ENCODE results near the gene OR7G3. TPM values are rescaled to one million over a fixed set of nuclear protein-coding genes. Genes with fewer than 3 reads are reported as not detected.

The OR7G3 gene
- total RNA-seq, 1 experiment from 2014 or later, result not detected

DNA sequence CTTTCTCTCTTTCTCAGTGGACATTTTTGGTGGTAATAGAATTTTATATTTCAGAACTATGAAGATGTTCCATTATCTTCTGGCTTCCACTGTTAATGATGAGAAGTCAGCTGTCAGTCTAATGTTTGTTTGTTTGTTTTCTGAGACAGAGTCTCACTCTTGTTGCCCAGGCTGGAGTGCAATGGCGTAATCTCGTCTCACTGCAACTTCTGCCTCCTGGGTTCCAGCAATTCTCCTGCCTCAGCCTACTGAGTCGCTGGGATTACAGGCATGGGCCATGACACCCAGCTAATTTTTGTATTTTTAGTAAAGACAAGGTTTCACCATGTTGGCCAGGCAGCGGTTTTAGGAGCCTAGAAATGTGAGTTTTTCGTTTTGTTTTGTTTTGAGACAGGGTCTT lies 18.2 kb upstream of the OR7G3 start:
- H3K27ac ChIP-seq (ENCODE audit: insufficient read length, low read depth, low read length), result no peak overlapping the region
- no CpG with 5 or more reads among the region's 5 CpGs for WGBS (ENCODE audit: extremely low coverage, insufficient read length, low lambda C conversion rate)
- H2BK12ac ChIP-seq (ENCODE audit: insufficient read length, low read depth, low read length), result no peak overlapping the region
- no peak overlapping the region for H4K5ac ChIP-seq (ENCODE audit: insufficient read length, low read depth, low read length)
- no peak overlapping the region for H3K23ac ChIP-seq (ENCODE audit: insufficient read length, low read depth, low read length)
- H3K9ac ChIP-seq (ENCODE audit: extremely low read depth, insufficient read length, low read length), result no peak overlapping the region
- no peak for TF ChIP-seq CTCF (conservative IDR thresholded peaks at IDR 0.05)
- no peak overlapping the region for H3K14ac ChIP-seq (ENCODE audit: insufficient read depth, low read length)
- no peak overlapping the region for H3K4me3 Mint-ChIP-seq
- H4K8ac ChIP-seq (replicated peaks; ENCODE audit: insufficient read length, low read depth, low read length), result no peak overlapping the region
- no peak overlapping the region for H2BK120ac ChIP-seq (ENCODE audit: low read depth, low read length, poor library complexity, severe bottlenecking)
- H3K9me3 ChIP-seq (ENCODE audit: control insufficient read depth, low read depth, low read length), result peaks cover 11% of the 10 kb centered on the region
- H3K23me2 ChIP-seq (ENCODE audit: insufficient read length, low read depth, low read length, poor library complexity, severe bottlenecking), result peaks cover 1% of the 10 kb centered on the region
- no peak overlapping the region for H2BK15ac ChIP-seq (ENCODE audit: low read depth, low read length)
- H3K9me3 Mint-ChIP-seq, result peaks cover 58 to 82% of the 10 kb centered on the region in 2 experiments
- no peaks in the 10 kb centered on the region for H3K27me3 ChIP-seq (ENCODE audit: insufficient read depth, low read length)
- peaks cover 76% of the 10 kb centered on the region for H3K79me2 ChIP-seq (ENCODE audit: insufficient read depth, low read length)
- no peak overlapping the region for H2AK5ac ChIP-seq (ENCODE audit: insufficient read length, low read length)
- no peak overlapping the region for H3K27ac Mint-ChIP-seq
- no peak overlapping the region for H3K4ac ChIP-seq (ENCODE audit: low read depth, low read length)
- H2AFZ ChIP-seq (ENCODE audit: low read length), result no peak overlapping the region
- H2BK20ac ChIP-seq (ENCODE audit: low read depth, low read length, poor library complexity, severe bottlenecking), result no peak overlapping the region
- no peak overlapping the region for H3K4me2 ChIP-seq (ENCODE audit: insufficient read depth, insufficient read length, low read length)
- no peaks in the 10 kb centered on the region for H3K4me1 ChIP-seq (ENCODE audit: insufficient read depth, low read length)
- no peak overlapping the region for H2BK5ac ChIP-seq (ENCODE audit: insufficient read length, low read length)
- no peak for DNase-seq
- no peak overlapping the region for H3K18ac ChIP-seq (ENCODE audit: insufficient read length, low read depth, low read length)
- H3K56ac ChIP-seq (ENCODE audit: insufficient read length, low read depth, low read length), result no peak overlapping the region
- peaks cover 19 to 25% of the 10 kb centered on the region in 2 experiments for H3K4me1 Mint-ChIP-seq
- H3T11ph ChIP-seq (ENCODE audit: low read length), result no peak overlapping the region
- H3K79me1 ChIP-seq (ENCODE audit: insufficient read depth, low read depth, low read length, poor library complexity, severe bottlenecking), result peaks cover 10% of the 10 kb centered on the region
- H4K20me1 ChIP-seq (ENCODE audit: control insufficient read depth, insufficient read depth, insufficient read length), result no peaks in the 10 kb centered on the region
- H3K27me3 Mint-ChIP-seq (ENCODE audit: low read depth), result no peaks in the 10 kb centered on the region
- peaks cover 68 to 85% (median 84%) of the 10 kb centered on the region in 3 experiments for H3K36me3 Mint-ChIP-seq (ENCODE audit: insufficient read depth in 1 of 3, low read depth in 3 of 3)
- H4K91ac ChIP-seq (ENCODE audit: insufficient read length, low read depth, low read length), result no peak overlapping the region

All from H9 (cell line).